ENCODE results near the gene NAV3. TPM values are rescaled to one million over a fixed set of nuclear protein-coding genes. Genes with fewer than 3 reads are reported as not detected.
"Not testable (repeated sequence)": the region's sequence is repeated elsewhere in the genome, so short reads cannot be mapped to it uniquely, and the experiment has no call there.

Gene NAV3
- polyA plus RNA-seq, 1 donor from 2014 or later = 36.9 TPM

DNA sequence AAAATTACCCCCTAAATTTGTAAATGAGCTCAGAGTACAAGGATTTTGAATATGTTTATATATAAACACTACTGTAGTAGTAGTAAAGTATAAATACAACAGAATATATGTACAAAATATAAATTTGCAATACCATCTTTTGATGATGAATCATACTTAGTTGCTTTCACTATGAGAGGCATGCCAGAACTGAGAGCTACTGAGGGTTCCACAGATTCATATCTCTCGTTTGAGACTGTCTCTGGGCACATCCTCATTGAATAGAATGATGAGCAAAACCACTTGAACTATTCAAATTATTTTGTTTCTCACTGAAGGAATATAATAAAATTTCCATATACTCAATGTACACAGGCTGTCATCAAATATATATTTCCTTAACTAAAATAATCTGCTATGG is 417.6 kb downstream of the NAV3 start:
- Histone ChIP-seq H3K79me2 (replicated peaks; ENCODE audit: insufficient read depth, low read length) (no peaks in the 10 kb centered on the region), H3K36me3 (ENCODE audit: insufficient read depth, low read length) (no peaks in the 10 kb centered on the region), H3K4me3 (ENCODE audit: low read length) (no peak overlapping the region), H3F3A (ENCODE audit: insufficient read depth, low read length, poor library complexity, severe bottlenecking) (no peaks in the 10 kb centered on the region), H2AFZ (ENCODE audit: low read depth, low read length) (no peak overlapping the region), H3K4me2 (ENCODE audit: low read length) (no peak overlapping the region), H3K27me3 (ENCODE audit: insufficient read depth, low read depth, low read length) (no peaks in the 10 kb centered on the region), H3K27ac (ENCODE audit: low read length) (no peak overlapping the region), H3K9me3 (ENCODE audit: low read length) (no peaks in the 10 kb centered on the region), H3K9ac (ENCODE audit: low read length) (no peak overlapping the region), H3K9me2 (ENCODE audit: insufficient read depth, low read length) (no peaks in the 10 kb centered on the region), H4K20me1 (ENCODE audit: insufficient read depth) (no peaks in the 10 kb centered on the region)
- TF ChIP-seq EP300 (conservative IDR thresholded peaks at IDR 0.05; ENCODE audit: poor library complexity, severe bottlenecking) (no peak), MXI1 (conservative IDR thresholded peaks at IDR 0.05; ENCODE audit: poor library complexity, severe bottlenecking) (no peak)

- no peaks in the 10 kb centered on the region for H3K27me3 ChIP-seq (ENCODE audit: insufficient read depth, low read depth, low read length)
- H3K79me2 ChIP-seq (replicated peaks; ENCODE audit: insufficient read depth, low read length) = no peaks in the 10 kb centered on the region
- no peak overlapping the region for H3K4me3 ChIP-seq (ENCODE audit: low read length)
- no peaks in the 10 kb centered on the region for H3K9me2 ChIP-seq (ENCODE audit: insufficient read depth, low read length)
- no peak overlapping the region for H3K9ac ChIP-seq (ENCODE audit: low read length)
- no peaks in the 10 kb centered on the region for H3K9me3 ChIP-seq (ENCODE audit: low read length)
- H3K27ac ChIP-seq (ENCODE audit: low read length) = no peak overlapping the region
- TF ChIP-seq, protein P1, sequence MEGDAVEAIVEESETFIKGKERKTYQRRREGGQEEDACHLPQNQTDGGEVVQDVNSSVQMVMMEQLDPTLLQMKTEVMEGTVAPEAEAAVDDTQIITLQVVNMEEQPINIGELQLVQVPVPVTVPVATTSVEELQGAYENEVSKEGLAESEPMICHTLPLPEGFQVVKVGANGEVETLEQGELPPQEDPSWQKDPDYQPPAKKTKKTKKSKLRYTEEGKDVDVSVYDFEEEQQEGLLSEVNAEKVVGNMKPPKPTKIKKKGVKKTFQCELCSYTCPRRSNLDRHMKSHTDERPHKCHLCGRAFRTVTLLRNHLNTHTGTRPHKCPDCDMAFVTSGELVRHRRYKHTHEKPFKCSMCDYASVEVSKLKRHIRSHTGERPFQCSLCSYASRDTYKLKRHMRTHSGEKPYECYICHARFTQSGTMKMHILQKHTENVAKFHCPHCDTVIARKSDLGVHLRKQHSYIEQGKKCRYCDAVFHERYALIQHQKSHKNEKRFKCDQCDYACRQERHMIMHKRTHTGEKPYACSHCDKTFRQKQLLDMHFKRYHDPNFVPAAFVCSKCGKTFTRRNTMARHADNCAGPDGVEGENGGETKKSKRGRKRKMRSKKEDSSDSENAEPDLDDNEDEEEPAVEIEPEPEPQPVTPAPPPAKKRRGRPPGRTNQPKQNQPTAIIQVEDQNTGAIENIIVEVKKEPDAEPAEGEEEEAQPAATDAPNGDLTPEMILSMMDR (IDR thresholded peaks at IDR 0.05; ENCODE audit: poor library complexity, severe bottlenecking) = no peak
- TF ChIP-seq, protein P2, sequence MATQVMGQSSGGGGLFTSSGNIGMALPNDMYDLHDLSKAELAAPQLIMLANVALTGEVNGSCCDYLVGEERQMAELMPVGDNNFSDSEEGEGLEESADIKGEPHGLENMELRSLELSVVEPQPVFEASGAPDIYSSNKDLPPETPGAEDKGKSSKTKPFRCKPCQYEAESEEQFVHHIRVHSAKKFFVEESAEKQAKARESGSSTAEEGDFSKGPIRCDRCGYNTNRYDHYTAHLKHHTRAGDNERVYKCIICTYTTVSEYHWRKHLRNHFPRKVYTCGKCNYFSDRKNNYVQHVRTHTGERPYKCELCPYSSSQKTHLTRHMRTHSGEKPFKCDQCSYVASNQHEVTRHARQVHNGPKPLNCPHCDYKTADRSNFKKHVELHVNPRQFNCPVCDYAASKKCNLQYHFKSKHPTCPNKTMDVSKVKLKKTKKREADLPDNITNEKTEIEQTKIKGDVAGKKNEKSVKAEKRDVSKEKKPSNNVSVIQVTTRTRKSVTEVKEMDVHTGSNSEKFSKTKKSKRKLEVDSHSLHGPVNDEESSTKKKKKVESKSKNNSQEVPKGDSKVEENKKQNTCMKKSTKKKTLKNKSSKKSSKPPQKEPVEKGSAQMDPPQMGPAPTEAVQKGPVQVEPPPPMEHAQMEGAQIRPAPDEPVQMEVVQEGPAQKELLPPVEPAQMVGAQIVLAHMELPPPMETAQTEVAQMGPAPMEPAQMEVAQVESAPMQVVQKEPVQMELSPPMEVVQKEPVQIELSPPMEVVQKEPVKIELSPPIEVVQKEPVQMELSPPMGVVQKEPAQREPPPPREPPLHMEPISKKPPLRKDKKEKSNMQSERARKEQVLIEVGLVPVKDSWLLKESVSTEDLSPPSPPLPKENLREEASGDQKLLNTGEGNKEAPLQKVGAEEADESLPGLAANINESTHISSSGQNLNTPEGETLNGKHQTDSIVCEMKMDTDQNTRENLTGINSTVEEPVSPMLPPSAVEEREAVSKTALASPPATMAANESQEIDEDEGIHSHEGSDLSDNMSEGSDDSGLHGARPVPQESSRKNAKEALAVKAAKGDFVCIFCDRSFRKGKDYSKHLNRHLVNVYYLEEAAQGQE (IDR thresholded peaks at IDR 0.05; ENCODE audit: borderline replicate concordance) = no peak
- TF ChIP-seq MXI1 (conservative IDR thresholded peaks at IDR 0.05; ENCODE audit: poor library complexity, severe bottlenecking) (no peak), SMC3 (conservative IDR thresholded peaks at IDR 0.05; ENCODE audit: poor library complexity) (no peak), RAD21 (conservative IDR thresholded peaks at IDR 0.05) (no peak), EZH2 (IDR thresholded peaks at IDR 0.05; ENCODE audit: borderline replicate concordance, insufficient read depth, low read length, poor library complexity, severe bottlenecking) (no peak), EP300 (conservative IDR thresholded peaks at IDR 0.05; ENCODE audit: poor library complexity, severe bottlenecking) (no peak), POLR2AphosphoS5 (IDR thresholded peaks at IDR 0.05) (no peak), TAF1 (IDR thresholded peaks at IDR 0.05; ENCODE audit: low read depth) (no peak)
- no peaks in the 10 kb centered on the region for H4K20me1 ChIP-seq (ENCODE audit: insufficient read depth)
- no peaks in the 10 kb centered on the region for H3K36me3 ChIP-seq (ENCODE audit: insufficient read depth, low read length)
- H3F3A ChIP-seq (ENCODE audit: insufficient read depth, low read length, poor library complexity, severe bottlenecking) = no peaks in the 10 kb centered on the region
- no peak overlapping the region for H2AFZ ChIP-seq (ENCODE audit: low read depth, low read length)
- no peak overlapping the region for H3K4me2 ChIP-seq (ENCODE audit: low read length)
Observed at GRCh38 chr12:78249578-78249977, 418.9 kb downstream of the NAV3 start.

- not testable (repeated sequence) for H3K27me3 ChIP-seq (ENCODE audit: insufficient read depth, low read depth, low read length); H3K4me3 ChIP-seq (ENCODE audit: low read length); H3K9me3 ChIP-seq (ENCODE audit: low read length); H3K79me2 ChIP-seq (replicated peaks; ENCODE audit: insufficient read depth, low read length); H3F3A ChIP-seq (ENCODE audit: insufficient read depth, low read length, poor library complexity, severe bottlenecking); H4K20me1 ChIP-seq (ENCODE audit: insufficient read depth); H3K27ac ChIP-seq (ENCODE audit: low read length); H3K4me2 ChIP-seq (ENCODE audit: low read length); H3K36me3 ChIP-seq (ENCODE audit: insufficient read depth, low read length); H2AFZ ChIP-seq (ENCODE audit: low read depth, low read length); H3K9ac ChIP-seq (ENCODE audit: low read length); H3K9me2 ChIP-seq (ENCODE audit: insufficient read depth, low read length)
Observed at GRCh38 chr12:78257662-78258061, 427.0 kb downstream of the NAV3 start.

Measured in neural cell (in vitro differentiated cells).